SIG-M5 treated with dmso at 0.1 percent for 504 hours (cell line): ENCODE results near the gene EIF3I.

Experiments
- DNase-seq: peaks from one replicate; lab custom pipeline; 2025; ENCODE audit not compliant: unreplicated experiment; lab: John Stamatoyannopoulos, UW

EIF3I gene

DNA sequence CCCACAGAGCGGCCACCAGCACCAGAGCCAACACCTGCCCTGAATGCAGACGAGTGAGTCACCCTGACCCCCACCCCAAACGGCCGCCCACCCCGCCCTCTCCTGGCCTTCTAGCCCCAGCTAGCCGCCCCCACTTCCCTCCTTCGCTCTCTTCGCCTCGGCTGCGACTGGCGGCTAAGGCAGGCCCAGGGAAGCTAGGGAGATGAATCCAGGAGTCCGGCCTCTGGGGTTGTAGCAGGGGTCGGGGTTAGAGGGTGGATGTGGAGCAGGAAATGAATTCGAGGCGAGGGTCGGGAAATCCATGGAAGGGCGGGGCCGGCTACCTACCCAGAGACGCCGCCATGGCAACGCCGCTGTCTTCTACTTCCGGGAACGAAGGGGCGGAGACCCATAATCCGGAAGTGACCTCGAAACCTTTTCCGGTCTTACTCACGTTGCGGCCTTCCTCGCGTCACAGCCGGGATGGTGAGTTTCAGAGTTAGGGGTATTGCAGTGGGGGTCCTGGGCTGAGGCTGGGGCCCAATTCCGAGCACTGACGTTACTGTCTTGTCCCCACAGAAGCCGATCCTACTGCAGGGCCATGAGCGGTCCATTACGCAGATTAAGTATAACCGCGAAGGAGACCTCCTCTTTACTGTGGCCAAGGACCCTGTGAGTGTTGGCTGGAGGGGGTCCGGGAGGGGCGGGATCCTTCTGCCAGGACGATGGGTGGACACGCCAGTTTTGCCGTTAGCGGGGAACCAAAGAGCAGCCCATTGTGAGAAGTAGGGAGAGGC is at the start of gene EIF3I, which contains the start of gene TMEM234:
Gene EIF3I (plus strand): TSS at position 428 of the 776 bp plus-strand sequence. CDS start 35 bp downstream, at position 463.
Gene TMEM234 (minus strand): TSS at position 374 of the 776 bp plus-strand sequence. CDS start 31 bp downstream, at position 343.
- peak; percentile 87 for DNase-seq

GRCh38 chr1:32172621-32173245 is 49.5 kb upstream of the EIF3I start:
- no peak for DNase-seq

DNA sequence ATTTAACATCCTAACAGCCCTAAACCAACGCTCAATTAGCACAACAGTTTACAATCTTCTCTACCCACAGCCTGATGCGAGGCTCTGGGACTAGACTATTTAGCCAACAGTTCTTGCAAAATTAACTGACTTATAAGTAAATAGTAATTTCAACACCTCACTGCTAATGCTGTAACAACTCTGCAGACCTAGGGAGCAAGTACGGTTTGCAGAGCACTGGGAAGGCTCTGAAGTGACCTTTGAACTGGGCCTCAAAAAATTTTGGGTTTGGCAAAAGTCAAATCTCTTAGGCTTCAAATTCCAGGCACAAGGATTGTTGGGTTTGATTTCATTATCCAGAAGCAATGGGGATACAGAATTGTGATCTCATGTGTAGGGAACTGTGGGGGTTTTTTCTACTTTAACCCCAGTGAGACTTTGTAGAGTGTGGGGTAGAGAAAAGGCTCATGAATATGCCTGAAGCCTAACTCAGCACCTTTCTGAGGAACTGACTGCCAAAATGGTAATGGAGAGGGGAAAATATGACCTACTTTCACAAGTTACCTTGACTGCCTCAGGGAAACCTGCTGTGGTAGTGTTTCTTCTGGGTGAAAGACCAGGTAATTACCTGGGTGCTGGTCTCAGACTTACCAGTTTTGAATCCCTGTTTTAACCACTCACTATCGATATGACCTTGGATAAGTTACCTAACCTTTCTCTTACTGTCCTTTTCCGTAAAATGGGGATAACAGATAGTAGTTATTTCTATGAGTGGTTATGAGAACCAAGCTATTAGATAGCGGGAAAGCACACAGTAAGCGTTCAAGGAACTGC is 43.6 kb upstream of the EIF3I start:
- peak; percentile 86 for DNase-seq

DNA sequence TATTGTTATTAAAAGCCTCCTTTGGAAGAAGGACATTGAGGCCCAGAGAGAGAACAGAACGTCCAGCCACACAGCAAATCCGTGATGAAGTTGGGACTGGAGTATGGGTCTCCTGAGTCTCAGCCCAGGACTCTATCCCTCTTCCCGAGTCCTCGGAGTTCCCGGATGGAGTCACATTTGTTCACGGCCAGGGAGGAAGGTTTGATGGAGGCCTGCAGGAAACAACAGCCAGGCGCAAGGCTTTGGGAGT is 43.1 kb upstream of the EIF3I start:
- DNase-seq = no peak

GRCh38 chr1:32179443-32180185 is 42.6 kb upstream of the EIF3I start, which contains the start of gene TXLNA:
Gene TXLNA, plus strand, starts transcription at chr1:32179675. Its CDS starts 671 bp downstream, at chr1:32180346.
- DNase-seq = peak; percentile 83

DNA sequence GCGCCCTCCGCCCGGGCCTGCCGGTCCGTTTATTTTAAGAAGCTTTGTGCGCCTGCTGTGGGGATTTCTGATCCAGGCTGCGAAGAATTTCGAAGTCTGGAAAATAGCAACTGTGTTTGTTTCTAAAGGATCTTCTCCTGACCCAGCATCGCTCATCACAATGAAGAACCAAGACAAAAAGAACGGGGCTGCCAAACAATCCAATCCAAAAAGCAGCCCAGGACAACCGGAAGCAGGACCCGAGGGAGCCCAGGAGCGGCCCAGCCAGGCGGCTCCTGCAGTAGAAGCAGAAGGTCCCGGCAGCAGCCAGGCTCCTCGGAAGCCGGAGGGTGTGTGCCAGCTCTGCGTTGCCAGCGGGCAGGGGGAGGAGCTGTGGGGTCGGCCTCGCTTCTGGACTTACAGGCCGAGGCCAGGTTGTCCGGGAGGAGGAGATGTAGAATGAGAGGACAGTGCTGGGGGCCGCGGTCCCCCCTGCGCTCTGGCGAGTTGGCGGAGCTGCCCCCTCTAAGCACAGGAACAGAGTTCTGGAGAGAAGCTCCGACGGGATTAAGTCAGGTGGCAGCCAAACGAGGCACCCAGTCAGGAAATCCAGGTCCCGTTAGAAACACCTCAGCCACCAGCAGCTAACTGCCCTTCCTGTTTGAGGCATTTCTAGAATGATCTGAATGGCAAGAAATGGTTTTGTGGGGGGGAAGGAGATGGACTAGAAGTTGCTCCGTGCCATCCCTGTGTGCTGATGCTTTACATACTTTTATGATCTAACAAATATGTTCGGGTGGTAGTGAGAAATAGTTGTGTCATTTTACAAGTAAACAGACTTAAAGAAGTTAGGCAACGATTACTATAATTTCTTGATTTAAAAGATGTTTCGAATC is 41.8 kb upstream of the EIF3I start:
- DNase-seq = peak; percentile 28

DNA sequence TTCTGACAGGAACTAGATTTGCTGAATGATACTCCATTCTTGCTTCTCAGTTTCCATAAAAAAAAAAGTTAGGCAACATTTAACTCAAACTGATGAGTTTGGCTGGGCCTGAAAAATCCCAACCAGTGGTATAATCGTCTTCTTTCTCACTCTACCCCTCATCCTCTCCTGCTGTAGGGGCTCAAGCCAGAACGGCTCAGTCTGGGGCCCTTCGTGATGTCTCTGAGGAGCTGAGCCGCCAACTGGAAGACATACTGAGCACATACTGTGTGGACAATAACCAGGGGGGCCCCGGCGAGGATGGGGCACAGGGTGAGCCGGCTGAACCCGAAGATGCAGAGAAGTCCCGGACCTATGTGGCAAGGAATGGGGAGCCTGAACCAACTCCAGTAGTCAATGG is 41.1 kb upstream of the EIF3I start:
- DNase-seq = no peak

- no peak for DNase-seq
These were observed 40.6 kb upstream of the EIF3I start for GRCh38 chr1:32181563-32181962.

DNA sequence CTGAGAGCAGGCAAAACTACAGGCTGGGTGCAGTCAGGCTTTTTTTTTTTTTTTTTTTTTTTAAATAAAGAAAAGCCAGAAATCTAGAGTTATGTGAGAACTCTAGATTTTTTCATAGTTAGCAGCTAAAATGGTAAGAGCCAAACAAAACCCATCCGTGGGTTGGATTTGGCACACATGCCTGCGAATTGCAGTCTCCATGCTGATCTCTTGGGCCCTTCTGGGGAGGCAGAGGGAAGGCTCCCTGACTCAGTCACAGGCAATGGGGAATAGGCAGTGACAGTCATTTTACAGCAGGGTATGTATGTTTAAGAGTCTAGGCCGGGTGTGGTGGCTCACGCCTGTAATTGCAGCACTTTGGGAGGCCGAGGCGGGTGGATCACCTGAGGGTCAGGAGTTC is 40.1 kb upstream of the EIF3I start:
- DNase-seq = no peak

DNA sequence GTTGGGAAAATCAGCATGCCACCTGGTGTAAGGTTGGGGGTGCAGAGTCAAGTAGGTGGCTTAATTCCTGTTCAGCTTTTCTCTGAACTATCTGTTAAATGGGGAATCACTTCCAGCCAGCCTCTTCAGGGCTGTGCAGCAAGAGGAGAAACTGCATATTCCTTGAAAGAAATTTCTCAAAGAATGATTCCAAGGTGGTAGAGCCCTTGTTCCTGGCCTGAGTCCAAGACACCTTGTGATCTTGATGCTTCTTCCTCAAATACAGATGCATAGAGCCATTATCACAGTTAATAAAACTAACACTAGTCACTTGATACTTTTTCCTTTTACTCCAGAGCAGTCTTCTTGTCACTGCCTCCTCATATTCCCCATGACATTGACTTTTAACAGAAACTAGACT is 37.6 kb upstream of the EIF3I start:
- no peak for DNase-seq

DNA sequence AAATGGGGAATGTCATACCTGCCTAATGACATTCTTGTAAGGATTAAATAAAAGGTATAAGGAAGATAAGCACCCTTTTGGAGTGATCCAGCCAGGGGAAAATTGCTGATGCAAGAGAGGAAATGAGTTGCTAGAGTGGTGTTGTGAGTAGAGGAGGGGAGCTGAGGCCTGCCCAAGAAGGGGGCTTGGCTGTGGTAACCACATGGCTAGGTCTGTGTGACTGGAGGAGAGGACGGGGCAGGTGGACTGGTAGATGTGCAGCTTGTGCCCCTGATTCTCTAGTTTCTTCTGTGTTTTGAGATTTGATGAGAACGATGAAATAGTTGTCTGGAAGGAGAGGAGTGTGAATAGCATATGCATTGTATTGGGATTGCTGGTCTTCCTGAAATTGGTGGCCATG is 36.1 kb upstream of the EIF3I start:
- no peak for DNase-seq

- DNase-seq = no peak
These were observed 35.7 kb upstream of the EIF3I start for GRCh38 chr1:32186491-32186890.

- no peak for DNase-seq
These were observed 34.4 kb upstream of the EIF3I start for GRCh38 chr1:32187850-32188249.

DNA sequence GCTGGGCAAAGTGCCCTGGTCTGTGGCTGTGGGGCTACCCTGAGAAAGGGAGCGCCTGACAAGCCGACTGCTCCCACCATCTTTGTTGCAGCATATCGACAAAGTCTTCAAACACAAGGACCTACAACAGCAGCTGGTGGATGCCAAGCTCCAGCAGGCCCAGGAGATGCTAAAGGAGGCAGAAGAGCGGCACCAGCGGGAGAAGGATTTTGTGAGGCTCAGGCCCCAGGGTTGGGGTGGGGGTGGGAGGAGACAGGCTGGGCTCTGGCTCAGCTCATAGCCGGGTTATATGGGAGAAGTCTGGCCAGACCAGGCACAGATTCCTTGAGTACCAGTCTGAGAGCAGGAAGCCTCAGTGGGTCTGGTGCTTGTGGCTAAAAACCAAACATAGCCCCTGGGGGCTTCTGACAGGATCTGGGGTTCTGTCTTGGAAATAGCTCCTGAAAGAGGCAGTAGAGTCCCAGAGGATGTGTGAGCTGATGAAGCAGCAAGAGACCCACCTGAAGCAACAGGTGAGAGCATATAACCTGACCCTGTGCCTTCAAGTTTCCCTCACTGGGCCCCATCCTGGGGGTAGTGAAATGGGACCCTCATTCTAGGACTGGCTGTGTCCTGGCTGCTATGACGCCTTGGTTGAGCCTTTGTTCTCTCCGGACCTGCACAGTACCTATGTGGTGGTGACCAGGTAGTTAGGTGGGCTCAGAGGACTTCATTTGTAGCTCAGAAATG is 29.8 kb upstream of the EIF3I start:
- DNase-seq = no peak

- no peak for DNase-seq
These were observed 27.2 kb upstream of the EIF3I start for GRCh38 chr1:32194984-32195383.

- DNase-seq = no peak
These were observed 26.7 kb upstream of the EIF3I start for GRCh38 chr1:32195531-32195930.

- no peak for DNase-seq
These were observed 26.0 kb upstream of the EIF3I start for GRCh38 chr1:32195972-32196823.

DNA sequence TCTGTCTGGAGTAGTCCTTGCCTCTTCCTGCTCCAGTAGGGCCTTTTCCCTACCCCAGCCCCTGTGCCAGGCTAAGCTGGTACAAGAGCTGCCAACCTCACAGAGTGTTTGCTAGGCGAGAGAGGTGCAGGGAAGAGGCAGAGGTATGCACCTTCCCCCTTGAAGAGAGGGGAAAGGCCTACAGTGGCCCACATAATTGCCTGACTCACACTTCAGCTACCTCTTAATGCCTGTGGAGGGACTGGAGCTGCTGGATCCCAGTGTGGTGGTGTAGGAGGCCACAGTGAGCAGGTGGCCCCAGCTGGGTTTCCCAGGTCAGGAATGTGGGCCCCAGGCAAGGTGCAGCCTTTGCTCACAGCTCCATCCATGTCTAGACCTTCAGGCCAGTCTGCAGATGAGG is 25.1 kb upstream of the EIF3I start:
- no peak for DNase-seq

- no peak for DNase-seq
These were observed 24.4 kb upstream of the EIF3I start for GRCh38 chr1:32197837-32198236.
